H1 (cell line): ENCODE results near the gene FTCDNL1. TPM values are rescaled to one million over a fixed set of nuclear protein-coding genes. Genes with fewer than 3 reads are reported as not detected.

Experiments used
- CTBP2 ChIP-seq: IDR thresholded peaks from 2 replicates; pipeline ENCODE4 v1.7.0; 2011; ENCODE audit warnings: borderline replicate concordance, mild to moderate bottlenecking, moderate library complexity, mixed read lengths, low read length; ENCODE audit not compliant: insufficient read depth, insufficient read length
- EGR1 ChIP-seq: IDR thresholded peaks from 2 replicates; pipeline ENCODE4 v1.6.1; 2011; ENCODE audit warnings: low read depth, low read length, borderline replicate concordance
- SIX5 ChIP-seq: IDR thresholded peaks from 2 replicates; pipeline ENCODE4 v1.6.1; 2011; ENCODE audit warnings: mild to moderate bottlenecking, low read depth, low read length
- polyA plus RNA-seq, 7 experiments: library from polyadenylated mRNA; depleted of rRNA in 3 of 7; stranded (reverse) in 5 of 7; unstranded in 2 of 7; fragments of >200 nt in 5 of 7; fragments of 200-250 nt in 2 of 7; gene quantifications; 1 replicate in 5 of 7; 2 replicates in 1 of 7; 4 replicates in 1 of 7; pipeline versions ENCODE4 v1.2.1 to v1.2.3, GENCODE V29; 2011 to 2013; ENCODE audit warnings: missing spikeins in 2 of 7, mixed read lengths in 2 of 7
- total RNA-seq: library from RNA; stranded (reverse); fragmentation: NEBNext Ultra II Directional; extraction: Animal tissue kit (Norgen Biotek cat#: 25700); gene quantifications from 2 replicates; pipeline ENCODE4 v1.2.1, GENCODE V29; 2021

FTCDNL1 gene
- total and polyA plus RNA-seq, 2 of the 8 experiments (the other 6 are each of a cell fraction or from before 2014, with no cell fraction given) = 0.41 to 0.97 TPM

- TF ChIP-seq EGR1 (no peak), SIX5 (no peak), CTBP2 (no peak)
These were observed 4.8 kb upstream of the FTCDNL1 start (continued) for GRCh38 chr2:199855812-199856211.
